Activated CD4-positive, alpha-beta T cell treated with anti-CD3 and anti-CD28 coated beads for 36 hours (primary cell): ENCODE data around the gene CST9. TPM values are rescaled to one million over a fixed set of nuclear protein-coding genes. Genes with fewer than 3 reads are reported as not detected.
"Not testable (repeated sequence)": the region's sequence is repeated elsewhere in the genome, so short reads cannot be mapped to it uniquely, and the experiment has no call there.

Source experiments
- ATAC-seq: fragments of 200-7000 bp; cut with Tn5 transposase; one replicate; pipeline ENCODE4 v1.10.0; 2021; ENCODE audit warnings: mild to moderate bottlenecking, moderate library complexity
- CTCF ChIA-PET: fragments of 350-600 bp; sonication (Branson Sonifier 250); formaldehyde crosslinking; loops from one replicate; lab custom pipeline; 2021; ENCODE audit warnings: antibody characterized with exemption; lab: Charles Lee
- POLR2A ChIA-PET: fragments of 350-600 bp; sonication (Branson Sonifier 250); formaldehyde crosslinking; loops from one replicate; lab custom pipeline; 2021; ENCODE audit warnings: antibody characterized with exemption, inconsistent platforms; lab: Charles Lee
- DNase-seq: peaks from one replicate; pipeline ENCODE4 v3.0.0-alpha.2; 2020
- H3K27ac Mint-ChIP-seq: one replicate; pipeline ENCODE4 v1.8.0; 2021; ENCODE audit warnings: mixed read lengths
- H3K27me3 Mint-ChIP-seq: one replicate; pipeline ENCODE4 v1.8.0; 2021; ENCODE audit warnings: mixed read lengths
- H3K36me3 Mint-ChIP-seq: one replicate; pipeline ENCODE4 v1.8.0; 2021; ENCODE audit warnings: low read depth, mixed read lengths
- H3K4me1 Mint-ChIP-seq: one replicate; pipeline ENCODE4 v1.8.0; 2021; ENCODE audit warnings: mixed read lengths
- H3K4me3 Mint-ChIP-seq: one replicate; pipeline ENCODE4 v1.8.0; 2021; ENCODE audit warnings: mild to moderate bottlenecking, moderate library complexity, mixed read lengths
- H3K9me3 Mint-ChIP-seq: one replicate; pipeline ENCODE4 v1.8.0; 2021; ENCODE audit warnings: low read depth, mixed read lengths
- intact Hi-C, 2 experiments: fragments of 100-400 bp; cut with DNase I in 1 of 2; cut with micrococcal nuclease in 1 of 2; formaldehyde crosslinking; loops; one replicate each; pipeline versions ENCODE4 v1.14.2 to v1.15.1; 2022 to 2024; cut with DNase I, micrococcal nuclease
- total RNA-seq, 2 experiments: library from RNA; stranded (reverse); gene quantifications; one replicate each; pipeline ENCODE4 v1.2.3, GENCODE V29; 2021

CST9 gene
- total RNA-seq, 2 experiments from 2014 or later = not detected

GRCh38 chr20:23629017-23629541 is 23.4 kb upstream of the CST9 start:
- H3K4me1 Mint-ChIP-seq = no peaks in the 10 kb centered on the region
- H3K36me3 Mint-ChIP-seq = no peaks in the 10 kb centered on the region
- DNase-seq (no peak), ATAC-seq (no peak)
- ChIA-PET CTCF (interaction anchor here (0.6 kb wide), 1 partner anchor 994 kb away, joined by 3 read pairs; no protein-coding TSS in a partner anchor), POLR2A (no interaction called here)
- H3K4me3 Mint-ChIP-seq = no peak overlapping the region
- no peak overlapping the region for H3K27ac Mint-ChIP-seq
- H3K9me3 Mint-ChIP-seq = no peaks in the 10 kb centered on the region
- peaks cover 2% of the 10 kb centered on the region for H3K27me3 Mint-ChIP-seq
- intact Hi-C loops = no loop called here

GRCh38 chr20:23628402-23629016 is 22.8 kb upstream of the CST9 start:
- POLR2A ChIA-PET = no interaction called here
- intact Hi-C loops = no loop called here
- ATAC-seq = no peak

GRCh38 chr20:23627501-23627900 is 21.8 kb upstream of the CST9 start:
- no peak for DNase-seq
- no peaks in the 10 kb centered on the region for H3K4me1 Mint-ChIP-seq
- intact Hi-C loops = no loop called here
- ChIA-PET CTCF (no interaction called here), POLR2A (no interaction called here)
- no peak overlapping the region for H3K4me3 Mint-ChIP-seq
- H3K36me3 Mint-ChIP-seq = no peaks in the 10 kb centered on the region
- H3K9me3 Mint-ChIP-seq = no peaks in the 10 kb centered on the region
- no peak overlapping the region for H3K27ac Mint-ChIP-seq
- H3K27me3 Mint-ChIP-seq = peaks cover 2% of the 10 kb centered on the region
- no peak for ATAC-seq

More at GRCh38 chr20:23628402-23629016, 22.8 kb upstream of the CST9 start:
- Mint-ChIP-seq H3K36me3 (no peaks in the 10 kb centered on the region), H3K27me3 (peaks cover 2% of the 10 kb centered on the region), H3K27ac (no peak overlapping the region), H3K4me1 (no peaks in the 10 kb centered on the region), H3K4me3 (no peak overlapping the region), H3K9me3 (no peaks in the 10 kb centered on the region)
- no peak for DNase-seq
- CTCF ChIA-PET = interaction anchor here (0.6 kb wide), 1 partner anchor 994 kb away, joined by 3 read pairs; no protein-coding TSS in a partner anchor

GRCh38 chr20:23626040-23626620 is 20.4 kb upstream of the CST9 start:
- Mint-ChIP-seq H3K4me3 (no peak overlapping the region), H3K36me3 (no peaks in the 10 kb centered on the region), H3K27ac (no peak overlapping the region), H3K27me3 (peaks cover 12% of the 10 kb centered on the region), H3K4me1 (no peaks in the 10 kb centered on the region), H3K9me3 (no peaks in the 10 kb centered on the region)
- ChIA-PET POLR2A (no interaction called here), CTCF (interaction anchor here (0.7 kb wide), 2 partner anchors 44 to 222 kb away, joined by 3 to 5 read pairs; no protein-coding TSS in a partner anchor)
- intact Hi-C loops = no loop called here
- DNase-seq (no peak), ATAC-seq (no peak)

GRCh38 chr20:23625236-23625964 is 19.7 kb upstream of the CST9 start:
- no peak for DNase-seq
- intact Hi-C loops = no loop called here
- H3K36me3 Mint-ChIP-seq = no peaks in the 10 kb centered on the region
- H3K4me1 Mint-ChIP-seq = no peaks in the 10 kb centered on the region
- no peak for ATAC-seq
- no peak overlapping the region for H3K27ac Mint-ChIP-seq
- CTCF ChIA-PET = interaction anchor here (0.7 kb wide), 1 partner anchor 221 kb away, joined by 5 read pairs; no protein-coding TSS in a partner anchor
- H3K27me3 Mint-ChIP-seq = peaks cover 12% of the 10 kb centered on the region
- POLR2A ChIA-PET = no interaction called here
- H3K4me3 Mint-ChIP-seq = no peak overlapping the region
- no peaks in the 10 kb centered on the region for H3K9me3 Mint-ChIP-seq

GRCh38 chr20:23624324-23624691 is 18.6 kb upstream of the CST9 start:
- CTCF ChIA-PET = no interaction called here
- H3K27me3 Mint-ChIP-seq = peaks cover 13% of the 10 kb centered on the region
- H3K4me1 Mint-ChIP-seq = no peaks in the 10 kb centered on the region
- DNase-seq (no peak), ATAC-seq (no peak)
- no peaks in the 10 kb centered on the region for H3K36me3 Mint-ChIP-seq
- H3K27ac Mint-ChIP-seq = no peak overlapping the region
- intact Hi-C loops = no loop called here
- POLR2A ChIA-PET = no interaction called here
- no peaks in the 10 kb centered on the region for H3K9me3 Mint-ChIP-seq
- no peak overlapping the region for H3K4me3 Mint-ChIP-seq

- ChIA-PET POLR2A (no interaction called here), CTCF (no interaction called here)
- H3K36me3 Mint-ChIP-seq = no peaks in the 10 kb centered on the region
- no peak for DNase-seq
- no peaks in the 10 kb centered on the region for H3K4me1 Mint-ChIP-seq
- H3K9me3 Mint-ChIP-seq = no peaks in the 10 kb centered on the region
- intact Hi-C loops = no loop called here
- no peak overlapping the region for H3K27ac Mint-ChIP-seq
- no peak overlapping the region for H3K4me3 Mint-ChIP-seq
- H3K27me3 Mint-ChIP-seq = peaks cover 13% of the 10 kb centered on the region
- no peak for ATAC-seq
Observed at GRCh38 chr20:23623666-23624323, 18.1 kb upstream of the CST9 start.

- ChIA-PET POLR2A (no interaction called here), CTCF (no interaction called here)
- peaks cover 18% of the 10 kb centered on the region for H3K27me3 Mint-ChIP-seq
- no peak for ATAC-seq
- no peak for DNase-seq
- intact Hi-C loops = no loop called here
- no peaks in the 10 kb centered on the region for H3K9me3 Mint-ChIP-seq
- H3K4me3 Mint-ChIP-seq = no peak overlapping the region
- no peaks in the 10 kb centered on the region for H3K36me3 Mint-ChIP-seq
- no peak overlapping the region for H3K27ac Mint-ChIP-seq
- H3K4me1 Mint-ChIP-seq = no peaks in the 10 kb centered on the region
Observed at GRCh38 chr20:23622839-23623343, 17.2 kb upstream of the CST9 start.

GRCh38 chr20:23622401-23622800 is 16.7 kb upstream of the CST9 start:
- intact Hi-C loops, H3K4me1 Mint-ChIP-seq, H3K36me3 Mint-ChIP-seq, H3K4me3 Mint-ChIP-seq, POLR2A ChIA-PET, DNase-seq, CTCF ChIA-PET, H3K9me3 Mint-ChIP-seq, H3K27ac Mint-ChIP-seq, ATAC-seq: not testable (repeated sequence)
- H3K27me3 Mint-ChIP-seq = peaks cover 18% of the 10 kb centered on the region

- H3K36me3 Mint-ChIP-seq, H3K27ac Mint-ChIP-seq, CTCF ChIA-PET, H3K4me3 Mint-ChIP-seq, POLR2A ChIA-PET, ATAC-seq, H3K9me3 Mint-ChIP-seq, H3K4me1 Mint-ChIP-seq, DNase-seq, intact Hi-C loops: not testable (repeated sequence)
- H3K27me3 Mint-ChIP-seq = peaks cover 19% of the 10 kb centered on the region
Observed at GRCh38 chr20:23620670-23621386, 15.1 kb upstream of the CST9 start.

GRCh38 chr20:23614163-23614562 is 8.4 kb upstream of the CST9 start:
- POLR2A ChIA-PET = no interaction called here
- no peak for DNase-seq
- no peaks in the 10 kb centered on the region for H3K4me1 Mint-ChIP-seq
- CTCF ChIA-PET = no interaction called here
- no peak for ATAC-seq
- no peak overlapping the region for H3K4me3 Mint-ChIP-seq
- no peaks in the 10 kb centered on the region for H3K9me3 Mint-ChIP-seq
- peaks cover 7% of the 10 kb centered on the region for H3K27me3 Mint-ChIP-seq
- no peak overlapping the region for H3K27ac Mint-ChIP-seq
- intact Hi-C loops = no loop called here
- H3K36me3 Mint-ChIP-seq = no peaks in the 10 kb centered on the region
